Smooth muscle cell (in vitro differentiated cells): ENCODE results near the gene KLHDC9. TPM values are rescaled to one million over a fixed set of nuclear protein-coding genes. Genes with fewer than 3 reads are reported as not detected.

Source experiments
- DNase-seq: peaks from one replicate; lab custom pipeline; 2025; ENCODE audit not compliant: unreplicated experiment; lab: John Stamatoyannopoulos, UW
- H2AFZ ChIP-seq: fragments of 200-600 bp; sonication (generic); 2 replicates; pipeline ENCODE4 v1.6.0; 2016; ENCODE audit warnings: antibody characterized with exemption, low read depth, mild to moderate bottlenecking
- H3F3A ChIP-seq: fragments of 200-600 bp; sonication (generic); 2 replicates; pipeline ENCODE4 v1.6.0; 2017; ENCODE audit warnings: antibody characterized with exemption, low read depth
- H3K27ac ChIP-seq: fragments of 200-600 bp; sonication (generic); 2 replicates; pipeline ENCODE4 v1.5.1; 2016; ENCODE audit warnings: low read depth, mild to moderate bottlenecking
- H3K27me3 ChIP-seq: fragments of 200-600 bp; sonication (generic); 2 replicates; pipeline ENCODE4 v1.6.1; 2016; ENCODE audit warnings: low read depth, mild to moderate bottlenecking
- H3K36me3 ChIP-seq: fragments of 200-600 bp; sonication (generic); 2 replicates; pipeline ENCODE4 v1.5.1; 2016; ENCODE audit warnings: low read depth
- H3K4me1 ChIP-seq: fragments of 200-600 bp; sonication (generic); 2 replicates; pipeline ENCODE4 v1.5.1; 2016; ENCODE audit warnings: low read depth
- H3K4me2 ChIP-seq: fragments of 200-600 bp; sonication (generic); 2 replicates; pipeline ENCODE4 v1.6.0; 2016; ENCODE audit warnings: mild to moderate bottlenecking
- H3K4me3 ChIP-seq: fragments of 200-600 bp; sonication (generic); 2 replicates; pipeline ENCODE4 v1.5.1; 2016; ENCODE audit warnings: mild to moderate bottlenecking
- H3K79me2 ChIP-seq: fragments of 200-600 bp; sonication (generic); 2 replicates; pipeline ENCODE4 v1.6.0; 2016; ENCODE audit warnings: low read depth, mild to moderate bottlenecking
- H3K9ac ChIP-seq: fragments of 200-600 bp; sonication (generic); 2 replicates; pipeline ENCODE4 v1.6.0; 2016; ENCODE audit warnings: low read depth
- H3K9me3 ChIP-seq: fragments of 200-600 bp; sonication (generic); replicated peaks from 2 replicates; pipeline ENCODE4 v1.5.1; 2016; ENCODE audit warnings: low read depth
- H4K20me1 ChIP-seq: fragments of 200-600 bp; sonication (generic); 2 replicates; pipeline ENCODE4 v1.6.0; 2016; ENCODE audit warnings: low read depth
- WGBS: methylation state at CpG from one replicate; pipeline ENCODE4 v1.1.7; 2016; ENCODE audit warnings: low lambda C conversion rate; 5-methylcytosine and 5-hydroxymethylcytosine counted together
- polyA plus RNA-seq: library from polyadenylated mRNA; unstranded; fragments of >200 nt; fragmentation: Nextera tagmentation; extraction: Ambion mirVana; gene quantifications from 2 replicates; pipeline ENCODE4 v1.2.1, GENCODE V29; 2016
- total RNA-seq: library from RNA; depleted of rRNA; stranded (reverse); fragments of >200 nt; gene quantifications from 2 replicates; pipeline ENCODE4 v1.2.3, GENCODE V29; 2014
- TF ChIP-seq, protein P1 (sequence below): fragments of 200-600 bp; sonication (generic); IDR thresholded peaks from 2 replicates; pipeline ENCODE4 v1.5.1; 2017; ENCODE audit warnings: borderline replicate concordance, mild to moderate bottlenecking, antibody characterized with exemption; ENCODE audit not compliant: insufficient read depth, poor library complexity, severe bottlenecking

The KLHDC9 gene
- total and polyA plus RNA-seq, 2 experiments from 2014 or later = 2.2 to 4.6 TPM

- Histone ChIP-seq H3K79me2 (no peaks in the 10 kb centered on the region), H4K20me1 (no peaks in the 10 kb centered on the region), H3K4me1 (peaks cover 34% of the 10 kb centered on the region), H3F3A (peaks cover 31% of the 10 kb centered on the region), H3K27ac (peak overlapping the region; percentile 96), H2AFZ (no peak overlapping the region), H3K27me3 (no peaks in the 10 kb centered on the region), H3K36me3 (no peaks in the 10 kb centered on the region), H3K4me2 (peak overlapping the region; percentile 42), H3K9ac (peak overlapping the region; percentile 83), H3K4me3 (no peak overlapping the region), H3K9me3 (no peaks in the 10 kb centered on the region)
- no peak for DNase-seq
- TF ChIP-seq, protein P1, sequence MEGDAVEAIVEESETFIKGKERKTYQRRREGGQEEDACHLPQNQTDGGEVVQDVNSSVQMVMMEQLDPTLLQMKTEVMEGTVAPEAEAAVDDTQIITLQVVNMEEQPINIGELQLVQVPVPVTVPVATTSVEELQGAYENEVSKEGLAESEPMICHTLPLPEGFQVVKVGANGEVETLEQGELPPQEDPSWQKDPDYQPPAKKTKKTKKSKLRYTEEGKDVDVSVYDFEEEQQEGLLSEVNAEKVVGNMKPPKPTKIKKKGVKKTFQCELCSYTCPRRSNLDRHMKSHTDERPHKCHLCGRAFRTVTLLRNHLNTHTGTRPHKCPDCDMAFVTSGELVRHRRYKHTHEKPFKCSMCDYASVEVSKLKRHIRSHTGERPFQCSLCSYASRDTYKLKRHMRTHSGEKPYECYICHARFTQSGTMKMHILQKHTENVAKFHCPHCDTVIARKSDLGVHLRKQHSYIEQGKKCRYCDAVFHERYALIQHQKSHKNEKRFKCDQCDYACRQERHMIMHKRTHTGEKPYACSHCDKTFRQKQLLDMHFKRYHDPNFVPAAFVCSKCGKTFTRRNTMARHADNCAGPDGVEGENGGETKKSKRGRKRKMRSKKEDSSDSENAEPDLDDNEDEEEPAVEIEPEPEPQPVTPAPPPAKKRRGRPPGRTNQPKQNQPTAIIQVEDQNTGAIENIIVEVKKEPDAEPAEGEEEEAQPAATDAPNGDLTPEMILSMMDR = no peak
- WGBS = 83% methylated on average over 2 of the region's 2 CpGs
These were observed 15.7 kb upstream of the KLHDC9 start for GRCh38 chr1:161082483-161082882.

DNA sequence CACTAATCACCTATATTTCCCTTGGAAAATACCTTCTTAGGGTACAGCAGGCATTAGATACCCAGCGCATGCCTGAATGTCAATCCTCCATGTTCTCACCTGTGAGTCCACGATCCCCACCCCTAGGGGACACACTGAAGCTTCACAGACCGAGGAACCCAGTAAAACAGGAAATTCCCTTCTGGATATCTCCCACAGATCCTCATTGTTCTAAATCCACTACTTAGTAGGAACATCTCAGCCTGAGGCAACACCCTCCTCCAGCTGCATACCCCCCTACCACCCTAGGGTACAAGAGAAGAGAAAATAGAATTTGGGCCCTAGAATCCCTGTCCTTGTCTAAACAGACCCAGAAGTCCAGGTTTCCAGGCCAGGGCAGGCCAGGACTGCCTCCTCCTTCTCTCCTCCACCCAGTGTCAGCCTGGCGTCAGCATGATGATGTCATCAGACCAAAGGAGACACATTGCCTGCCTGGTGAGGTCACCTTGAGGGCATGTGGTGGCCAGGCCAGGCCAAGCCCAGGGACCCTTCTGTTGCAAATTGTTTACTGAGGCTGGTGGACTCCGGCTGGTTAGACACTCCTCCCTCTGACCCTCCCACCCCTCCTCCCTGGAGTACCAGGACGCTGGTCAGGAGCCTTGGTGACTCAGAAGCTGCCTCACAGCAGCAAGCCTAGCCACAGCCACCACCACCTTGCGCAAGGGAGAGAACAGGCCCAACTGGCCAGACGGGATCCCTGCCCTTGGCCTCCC, 15.0 kb upstream of the KLHDC9 start:
- peaks cover 34% of the 10 kb centered on the region for H3K4me1 ChIP-seq
- H2AFZ ChIP-seq = no peak overlapping the region
- peak overlapping the region; percentile 85 for H3K9ac ChIP-seq
- H3K4me3 ChIP-seq = no peak overlapping the region
- no peaks in the 10 kb centered on the region for H3K9me3 ChIP-seq
- H3K27me3 ChIP-seq = no peaks in the 10 kb centered on the region
- no peaks in the 10 kb centered on the region for H3K79me2 ChIP-seq
- H3F3A ChIP-seq = peaks cover 31% of the 10 kb centered on the region
- DNase-seq = peak; percentile 49
- TF ChIP-seq, protein P1 = no peak
- H3K4me2 ChIP-seq = peak overlapping the region; percentile 76
- H3K27ac ChIP-seq = peak overlapping the region; percentile 96
- H4K20me1 ChIP-seq = no peaks in the 10 kb centered on the region
- 18% methylated on average over 7 of the region's 8 CpGs for WGBS
- no peaks in the 10 kb centered on the region for H3K36me3 ChIP-seq

DNA sequence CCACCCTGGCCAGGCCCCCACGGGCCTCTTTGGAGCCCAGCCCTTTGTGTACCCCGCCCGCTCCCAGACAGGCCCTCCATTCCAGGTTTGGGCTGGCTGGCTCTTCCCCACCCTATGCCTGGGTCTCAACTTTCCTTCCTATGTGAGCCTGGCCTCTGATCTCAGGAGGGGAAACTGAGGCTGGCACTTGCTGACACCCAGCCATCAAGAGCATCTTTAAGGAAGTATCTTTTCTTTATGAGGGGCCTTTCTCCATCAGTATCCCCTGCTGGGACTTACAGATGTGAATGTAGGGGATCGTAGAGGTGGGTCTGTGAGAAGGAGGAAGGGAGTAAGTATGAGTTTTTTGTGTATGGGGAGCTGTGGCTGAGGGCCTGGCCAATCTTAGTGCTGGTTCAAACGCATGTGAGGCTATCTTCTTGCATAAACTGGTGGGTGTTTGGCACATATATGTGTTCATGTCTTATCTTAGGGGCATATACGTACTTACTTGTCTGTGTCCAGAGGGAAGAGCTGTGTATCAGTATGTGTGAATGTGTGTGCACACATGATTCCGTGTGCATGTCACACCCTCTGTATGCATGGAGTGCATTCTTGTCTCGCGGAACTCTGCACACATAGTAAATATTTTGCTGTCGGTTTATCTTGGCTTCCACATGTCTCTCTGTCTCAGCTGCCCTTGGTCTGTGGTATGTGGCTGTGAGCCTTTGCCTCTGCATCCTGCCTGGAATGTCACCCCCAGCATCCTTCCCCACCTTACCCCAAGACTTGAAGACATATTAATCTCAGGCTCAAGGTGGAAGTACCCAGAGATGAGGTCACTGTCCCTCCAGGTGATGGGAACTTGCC, 14.2 kb upstream of the KLHDC9 start:
- Histone ChIP-seq H3K4me3 (peak overlapping the region; percentile 8), H3K27me3 (no peaks in the 10 kb centered on the region), H3K9me3 (no peaks in the 10 kb centered on the region), H2AFZ (no peak overlapping the region), H4K20me1 (no peaks in the 10 kb centered on the region), H3K79me2 (no peaks in the 10 kb centered on the region), H3K36me3 (no peaks in the 10 kb centered on the region), H3K27ac (peak overlapping the region; percentile 96), H3K4me1 (peaks cover 34% of the 10 kb centered on the region), H3K9ac (peak overlapping the region; percentile 85), H3F3A (peaks cover 31% of the 10 kb centered on the region), H3K4me2 (peak overlapping the region; percentile 76)
- TF ChIP-seq, protein P1 = no peak
- DNase-seq = no peak
- 16% methylated on average over 10 of the region's 10 CpGs for WGBS
